Aorta (tissue), 5 donors: ENCODE data around the gene LONP2. TPM values are rescaled to one million over a fixed set of nuclear protein-coding genes. Genes with fewer than 3 reads are reported as not detected.
"Not testable (repeated sequence)": the region's sequence is repeated elsewhere in the genome, so short reads cannot be mapped to it uniquely, and the experiment has no call there.

Experiments used
- ATAC-seq: fragments of 200-7000 bp; cut with Tn5 transposase; one replicate; pipeline ENCODE4 v1.9.1; 2022; ENCODE audit warnings: moderate library complexity; ENCODE audit not compliant: low FRiP score
- DNase-seq, 2 donors: peaks; one replicate each; pipeline ENCODE4 v3.0.0-alpha.2; 2020
- H3K27ac ChIP-seq, 2 donors: one replicate each; pipeline ENCODE4 v1.5.1; 2013; ENCODE audit warnings: low read length in 2 of 2, mild to moderate bottlenecking in 2 of 2, moderate library complexity in 2 of 2, control low read depth in 1 of 2, inconsistent platforms in 1 of 2, low read depth in 1 of 2
- H3K27me3 ChIP-seq, 2 donors: one replicate each; pipeline ENCODE4 v1.6.1; 2013; ENCODE audit warnings: control low read depth in 1 of 2, low read length in 1 of 2, mild to moderate bottlenecking in 1 of 2, moderate library complexity in 1 of 2; ENCODE audit not compliant: insufficient read depth in 2 of 2, control insufficient read depth in 1 of 2
- H3K36me3 ChIP-seq, 2 donors: one replicate each; pipeline ENCODE4 v1.6.1; 2013; ENCODE audit warnings: control low read depth in 1 of 2, low read length in 1 of 2, mild to moderate bottlenecking in 1 of 2; ENCODE audit not compliant: insufficient read depth in 2 of 2, control insufficient read depth in 1 of 2
- H3K4me1 ChIP-seq, 2 donors: one replicate each; pipeline ENCODE4 v1.6.1; 2013; ENCODE audit warnings: low read length in 2 of 2, control low read depth in 1 of 2, mild to moderate bottlenecking in 1 of 2, moderate library complexity in 1 of 2; ENCODE audit not compliant: insufficient read depth in 2 of 2, control insufficient read depth in 1 of 2
- H3K4me3 ChIP-seq, 2 donors: one replicate each; pipeline ENCODE4 v1.5.1; 2013; ENCODE audit warnings: low read length in 2 of 2, control low read depth in 1 of 2, mild to moderate bottlenecking in 1 of 2
- H3K9me3 ChIP-seq: one replicate; pipeline ENCODE4 v1.6.1; 2013; ENCODE audit warnings: mild to moderate bottlenecking, low read length; ENCODE audit not compliant: control insufficient read depth
- WGBS, 2 donors: extraction: QIAGEN DNeasy Blood & Tissue Kit; methylation state at CpG; one replicate each; pipeline ENCODE4 v1.1.7; 2013; 5-methylcytosine and 5-hydroxymethylcytosine counted together
- intact Hi-C, 2 donors: fragments of 100-400 bp; cut with DNase I; formaldehyde crosslinking; loops; one replicate each; pipeline versions ENCODE4 v1.14.2 to v1.15.0; 2022
- polyA plus RNA-seq, 2 donors: library from polyadenylated mRNA; stranded (reverse); fragments of 200-250 nt; gene quantifications; one replicate each; pipeline ENCODE4 v1.2.3, GENCODE V29; 2013
- total RNA-seq, 2 donors: library from RNA; stranded (reverse); fragmentation: NEBNext Ultra II Directional; extraction: Animal tissue kit (Norgen Biotek cat#: 25700); gene quantifications; one replicate each; pipeline ENCODE4 v1.2.1, GENCODE V29; 2021
- donor health status: healthy with polysubstance abuse.
- donor health status: Bipolar disorder and iron deficiency.
- donor health status: DM: no; HTN: no; CAD: no.
- donor health status: DM: no; HTN: no; CAD: no.
- donor health status: DM: yes; HTN: yes; CAD: no.

Gene LONP2
- total and polyA plus RNA-seq, 4 donors, result 9.5 to 71.8 (median 45.4) TPM

DNA sequence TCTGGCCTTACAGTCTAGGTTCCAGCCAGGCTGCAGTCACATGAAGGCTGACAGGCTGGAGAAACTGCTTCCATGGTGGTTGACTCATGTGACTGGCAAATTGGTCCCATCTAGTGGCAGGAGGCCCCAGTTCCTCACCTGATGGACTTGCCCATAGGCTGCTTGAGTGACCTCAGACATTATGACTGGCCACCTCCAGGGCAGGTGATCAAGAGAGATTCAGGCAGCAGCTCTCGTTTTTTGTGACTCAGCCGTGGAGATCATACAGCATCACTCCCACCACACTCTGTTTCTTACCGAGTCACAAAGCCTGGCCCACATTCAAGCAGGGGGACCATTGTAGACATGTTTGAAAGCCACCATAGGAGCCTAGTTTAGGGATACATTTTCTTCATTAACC, 106.6 kb downstream of the LONP2 start:
- no peak for ATAC-seq
- H3K9me3 ChIP-seq, result no peaks in the 10 kb centered on the region
- intact Hi-C loops, result loop anchor here (5.0 kb wide), 1 partner anchor 192 kb away; no protein-coding TSS in a partner anchor
- no peak overlapping the region for H3K27ac ChIP-seq
- no peak overlapping the region for H3K4me3 ChIP-seq
- H3K36me3 ChIP-seq, result peaks cover 0 to 3% of the 10 kb centered on the region in 2 donors
- H3K4me1 ChIP-seq, result peaks cover 0 to 2% of the 10 kb centered on the region in 2 donors
- H3K27me3 ChIP-seq, result no peaks in the 10 kb centered on the region
- DNase-seq, result no peak
- 58 to 61% methylated on average over 3 of the region's 3 CpGs for WGBS, 2 donors

DNA sequence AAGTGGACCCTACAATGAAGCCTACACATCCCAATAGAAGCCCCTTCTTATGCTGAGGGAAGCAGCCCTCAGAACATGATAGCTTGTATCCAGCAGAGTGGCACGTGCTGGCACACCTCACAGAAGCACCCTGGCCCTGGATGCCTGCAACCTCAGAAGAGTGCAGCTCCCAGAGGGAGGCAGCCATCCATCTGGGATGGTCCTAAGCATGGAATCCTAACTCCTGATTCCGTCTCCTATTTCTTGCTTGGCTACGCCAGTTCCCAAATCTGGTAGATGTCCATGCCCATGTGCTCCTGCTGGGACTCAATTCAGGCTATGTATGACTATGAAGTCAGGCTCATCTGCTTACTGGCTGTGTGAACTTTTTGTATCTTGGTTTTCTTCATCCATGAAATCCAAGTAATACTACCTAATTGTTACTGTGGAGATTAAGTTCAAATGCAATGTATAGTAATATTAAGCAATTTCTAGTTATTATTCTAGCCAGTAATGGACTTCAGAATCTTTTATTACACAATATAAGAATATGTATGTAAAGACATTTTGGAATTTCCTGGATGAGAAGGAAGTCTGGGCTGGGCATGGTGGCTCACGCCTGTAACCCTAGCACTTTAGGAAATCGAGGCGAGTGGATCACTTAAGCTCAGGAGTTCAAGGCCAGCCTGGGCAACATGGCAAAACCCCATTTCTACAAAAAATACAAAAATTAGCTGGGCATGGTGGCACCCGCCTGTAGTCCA, 108.7 kb downstream of the LONP2 start:
- Histone ChIP-seq H3K4me1 (peaks cover 0 to 2% of the 10 kb centered on the region in 2 donors), H3K27ac (no peak overlapping the region), H3K27me3 (no peaks in the 10 kb centered on the region), H3K4me3 (no peak overlapping the region), H3K9me3 (no peaks in the 10 kb centered on the region), H3K36me3 (peaks cover 0 to 3% of the 10 kb centered on the region in 2 donors)
- 78 to 81% methylated on average over 7 of the region's 7 CpGs for WGBS, 2 donors
- ATAC-seq (no peak), DNase-seq (no peak)
- intact Hi-C loops, result loop anchor here (5.0 kb wide), 1 partner anchor 189 kb away; no protein-coding TSS in a partner anchor

DNA sequence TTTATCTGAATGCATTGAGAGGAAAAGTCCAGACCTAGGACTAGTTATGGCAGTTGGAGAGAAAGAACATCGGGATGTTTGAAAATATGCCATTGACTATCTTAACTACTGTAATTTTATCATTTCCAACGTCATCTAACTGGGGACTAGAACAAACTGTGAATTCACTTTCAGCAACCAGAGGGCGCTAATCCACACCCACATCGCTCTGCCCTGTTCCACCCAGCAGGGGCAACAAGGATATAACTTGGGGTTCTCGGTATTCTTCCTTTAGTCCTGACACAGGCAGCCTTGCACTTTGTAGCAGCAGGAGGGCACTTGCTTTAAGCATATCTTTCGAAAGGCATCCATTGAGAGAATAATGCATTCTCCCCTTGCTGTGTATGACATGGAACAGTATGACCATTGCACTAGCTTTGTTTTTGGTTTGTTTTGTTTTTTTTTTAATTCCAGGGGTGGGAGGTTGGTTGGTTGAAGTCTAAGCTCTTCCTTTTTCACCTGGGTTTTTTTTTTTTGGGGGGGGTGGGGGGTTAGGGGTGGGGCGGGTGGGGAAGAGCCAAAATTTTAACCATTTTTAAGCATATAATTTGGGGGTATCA, 109.6 kb downstream of the LONP2 start:
- peaks cover 0 to 6% of the 10 kb centered on the region in 2 donors for H3K36me3 ChIP-seq

DNA sequence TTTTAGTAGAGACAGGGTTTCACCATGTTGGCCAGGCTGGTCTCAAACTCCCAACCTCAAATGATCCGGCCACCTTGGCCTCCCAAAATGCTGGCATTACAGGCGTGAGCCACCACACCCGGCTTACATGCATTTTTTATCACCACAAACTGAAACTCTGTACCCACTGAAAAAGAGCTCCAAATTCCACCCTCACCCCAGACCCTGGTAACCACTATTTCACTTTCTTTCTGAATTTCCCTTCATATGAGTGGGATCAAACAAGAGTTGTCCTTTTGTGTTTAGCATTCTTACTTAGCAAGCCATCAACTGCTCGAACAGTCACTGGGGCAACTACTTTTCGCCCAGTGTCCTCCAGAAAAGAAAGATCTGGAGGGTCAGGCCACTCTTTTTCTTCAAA, 110.3 kb downstream of the LONP2 start:
- intact Hi-C loops, result loop anchor here (2.0 to 5.0 kb wide), 2 partner anchors 188 to 268 kb away; no protein-coding TSS in a partner anchor
- H3K4me3 ChIP-seq, ATAC-seq, DNase-seq, H3K9me3 ChIP-seq, H3K27me3 ChIP-seq, H3K27ac ChIP-seq, H3K36me3 ChIP-seq, H3K4me1 ChIP-seq: not testable (repeated sequence)
- 98% methylated on average over 5 of the region's 5 CpGs for WGBS, 2 donors

More for the DNA sequence above, 109.6 kb downstream of the LONP2 start:
- Histone ChIP-seq H3K4me3 (no peak overlapping the region), H3K9me3 (no peaks in the 10 kb centered on the region), H3K27me3 (no peaks in the 10 kb centered on the region), H3K27ac (no peak overlapping the region), H3K4me1 (peaks cover 0 to 2% of the 10 kb centered on the region in 2 donors)
- peak; percentile 87 for ATAC-seq
- 30 to 31% methylated on average over 7 of the region's 7 CpGs for WGBS, 2 donors
- intact Hi-C loops, result loop anchor here (2.0 to 5.0 kb wide), 2 partner anchors 189 to 269 kb away; no protein-coding TSS in a partner anchor
- DNase-seq, result peak in 1 of 2 donors; percentile 60

DNA sequence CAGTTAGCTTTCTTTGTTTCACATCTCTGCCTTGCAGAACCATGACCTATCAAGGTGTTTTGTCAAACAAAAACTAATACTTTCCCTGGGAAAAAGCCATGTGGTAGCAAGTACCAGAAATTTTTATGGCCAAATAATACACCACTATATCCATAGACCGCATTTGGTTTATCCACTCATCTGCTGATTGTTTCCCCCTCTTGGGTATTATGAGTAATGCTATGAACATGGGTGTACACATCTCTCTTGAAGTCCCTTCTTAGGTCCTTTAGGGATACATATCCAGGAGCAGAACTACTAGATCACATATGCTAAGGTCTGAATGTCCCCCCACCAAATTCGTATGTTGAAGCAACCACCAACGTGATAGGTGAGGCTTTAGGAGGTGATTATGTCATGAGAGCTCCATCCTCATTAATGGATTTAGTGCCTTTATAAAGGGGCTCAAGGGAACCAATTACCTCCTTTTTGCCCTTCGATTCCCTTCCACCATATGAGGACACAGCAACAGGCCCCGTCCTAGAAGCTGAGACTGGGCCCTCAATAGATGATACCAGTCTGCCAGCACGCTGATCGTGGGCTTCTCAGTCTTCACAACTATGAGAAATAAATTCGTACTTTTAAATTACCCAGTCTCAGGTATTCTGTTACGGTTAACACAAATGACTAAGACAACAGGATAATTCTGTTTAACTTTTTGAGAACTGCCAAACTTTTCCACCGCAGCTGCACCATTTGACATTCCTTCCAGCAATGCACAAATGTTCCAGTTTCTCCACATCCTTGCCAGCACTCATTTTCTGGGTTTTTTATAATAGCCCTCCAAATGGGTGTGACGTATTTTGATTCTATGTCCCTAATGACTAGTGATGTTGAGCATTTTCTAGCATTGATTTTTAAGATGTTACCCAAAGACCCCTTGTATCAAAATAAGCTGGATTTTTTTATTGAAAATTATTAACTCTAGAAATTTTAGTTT, 111.1 kb downstream of the LONP2 start:
- Histone ChIP-seq H3K27me3 (no peaks in the 10 kb centered on the region), H3K27ac (peak overlapping the region in 1 of 2 donors; percentile 6), H3K36me3 (peaks cover 0 to 4% of the 10 kb centered on the region in 2 donors), H3K4me1 (peaks cover 0 to 2% of the 10 kb centered on the region in 2 donors), H3K9me3 (no peaks in the 10 kb centered on the region), H3K4me3 (no peak overlapping the region)
- ATAC-seq (no peak), DNase-seq (no peak)
- WGBS, 2 donors, result 72 to 79% methylated on average over 11 of the region's 11 CpGs
- intact Hi-C loops, result loop anchor here (2.0 to 5.0 kb wide), 3 partner anchors 187 to 268 kb away; no protein-coding TSS in a partner anchor

DNA sequence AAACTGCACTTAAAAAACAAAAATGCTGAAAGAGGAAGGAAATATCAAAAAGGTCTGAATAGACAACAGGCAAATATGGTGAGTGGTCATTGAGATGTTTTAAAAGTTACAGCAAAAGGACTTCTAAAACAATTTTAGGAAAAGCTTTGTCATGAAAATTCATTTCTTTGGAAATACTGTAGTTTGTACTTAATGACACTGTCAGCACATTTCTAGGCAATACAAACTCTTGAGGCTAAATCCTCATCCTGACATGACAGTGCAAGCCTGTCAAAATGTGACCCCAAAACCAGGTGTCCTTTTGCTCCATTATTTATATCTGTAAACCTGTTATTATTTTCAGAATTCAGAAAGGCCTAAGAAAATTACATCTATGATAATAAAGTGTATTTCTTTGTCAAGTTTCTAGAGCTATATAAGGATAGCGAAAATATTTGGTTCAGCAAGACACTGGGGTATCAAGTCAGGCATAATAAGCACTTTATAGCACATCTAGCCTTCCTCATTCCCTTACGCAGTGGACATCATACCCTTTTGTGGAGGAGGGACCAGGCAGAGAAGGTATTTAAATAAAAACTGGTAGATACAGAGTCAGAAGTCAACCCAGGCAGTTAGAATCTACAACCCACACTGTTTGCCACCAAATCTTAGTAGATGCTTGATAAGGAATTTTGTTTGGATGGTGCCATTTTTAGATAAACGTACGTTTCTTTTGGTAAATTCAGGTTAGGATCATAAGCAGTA, 112.7 kb downstream of the LONP2 start:
- DNase-seq, result no peak
- H3K4me3 ChIP-seq, result no peak overlapping the region
- no peak for ATAC-seq
- no peaks in the 10 kb centered on the region for H3K9me3 ChIP-seq
- peaks cover 0 to 4% of the 10 kb centered on the region in 2 donors for H3K36me3 ChIP-seq
- WGBS, 2 donors, result 76 to 82% methylated on average over 4 of the region's 4 CpGs
- intact Hi-C loops, result loop anchor here in 1 of 2 donors (5.0 kb wide), 1 partner anchor 265 kb away; no protein-coding TSS in a partner anchor
- no peak overlapping the region for H3K27ac ChIP-seq
- no peaks in the 10 kb centered on the region for H3K27me3 ChIP-seq
- H3K4me1 ChIP-seq, result peaks cover 0 to 2% of the 10 kb centered on the region in 2 donors

DNA sequence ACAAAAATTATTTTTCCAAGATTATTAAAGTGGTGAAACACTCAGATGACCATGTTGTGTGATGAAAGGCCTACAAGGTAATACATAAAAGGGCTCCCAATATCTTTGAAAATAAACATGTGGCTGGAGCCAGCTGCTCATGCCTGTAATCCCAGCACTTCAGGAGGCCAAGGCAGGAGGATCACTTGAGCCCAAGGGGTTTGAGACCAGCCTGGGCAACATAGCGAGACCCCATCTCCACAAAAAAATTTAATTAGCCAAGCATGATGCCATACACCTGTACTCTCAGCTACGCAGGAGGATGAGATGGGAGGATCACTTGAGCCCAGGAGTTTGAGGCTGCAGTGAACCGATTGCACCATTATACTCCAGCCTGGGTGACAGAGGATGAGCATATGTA, 114.3 kb downstream of the LONP2 start:
- intact Hi-C loops, result loop anchor here in 1 of 2 donors (5.0 kb wide), 1 partner anchor 264 kb away; no protein-coding TSS in a partner anchor
- Histone ChIP-seq H3K36me3 (peaks cover 0 to 3% of the 10 kb centered on the region in 2 donors), H3K27me3 (no peaks in the 10 kb centered on the region), H3K4me1 (peaks cover 0 to 2% of the 10 kb centered on the region in 2 donors), H3K4me3 (no peak overlapping the region), H3K9me3 (no peaks in the 10 kb centered on the region), H3K27ac (no peak overlapping the region)
- DNase-seq (no peak), ATAC-seq (no peak)
- WGBS, 2 donors, result 92 to 93% methylated on average over 3 of the region's 3 CpGs
